Measurements from ENCODE around the gene HOXD10.

The HOXD10 gene

GRCh38 chr2:176152350-176153181 lies 36.0 kb downstream of the HOXD10 start:
- no peak for DNase-seq

GRCh38 chr2:176154576-176155252 lies 38.1 kb downstream of the HOXD10 start:
- DNase-seq = no peak

DNA sequence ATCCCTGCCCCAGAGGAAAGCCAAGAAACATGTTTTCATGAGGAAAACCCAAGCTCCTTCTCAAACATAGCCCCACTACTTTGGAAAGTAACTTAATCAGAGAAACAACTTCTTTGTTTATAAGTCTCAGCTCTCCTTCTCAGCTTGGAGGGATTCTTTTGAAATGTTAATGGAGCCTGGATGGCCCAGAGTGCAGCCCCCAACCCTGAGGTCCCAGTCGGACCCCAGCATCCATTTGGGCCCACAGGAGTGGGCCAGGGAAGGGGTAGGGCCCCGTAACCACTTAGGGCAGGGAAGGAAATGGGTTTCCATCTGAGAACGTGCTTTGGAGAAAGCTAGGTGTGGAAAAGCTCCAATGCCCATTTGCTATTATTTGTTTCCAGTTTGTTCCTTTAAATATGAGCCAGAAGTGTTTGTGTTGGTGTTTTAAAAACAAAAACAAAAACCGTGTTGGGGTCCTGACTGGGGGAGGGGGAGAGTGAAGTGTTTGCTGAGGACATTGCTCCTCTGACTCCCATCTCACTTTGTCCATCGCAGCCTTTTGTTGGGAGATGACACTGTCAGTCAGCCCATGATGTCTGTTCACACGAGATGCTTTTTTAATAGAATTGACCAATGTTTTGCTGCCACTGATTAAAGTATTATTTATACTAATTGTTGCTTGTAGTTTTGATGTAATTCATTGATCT lies 38.9 kb downstream of the HOXD10 start:
- no peak for DNase-seq

- DNase-seq = no peak
Measured at GRCh38 chr2:176156301-176156806, 39.8 kb downstream of the HOXD10 start.

GRCh38 chr2:176156807-176157498 lies 40.4 kb downstream of the HOXD10 start, which contains the start of gene HOXD3:
TSS of gene HOXD3 (plus strand) at chr2:176157307. CDS start at chr2:176169115, 11,808 bp downstream.
- DNase-seq = no peak

- no peak for DNase-seq
Measured at GRCh38 chr2:176157499-176158185, 41.1 kb downstream of the HOXD10 start.

GRCh38 chr2:176158186-176158591 lies 41.6 kb downstream of the HOXD10 start:
- DNase-seq = no peak

DNA sequence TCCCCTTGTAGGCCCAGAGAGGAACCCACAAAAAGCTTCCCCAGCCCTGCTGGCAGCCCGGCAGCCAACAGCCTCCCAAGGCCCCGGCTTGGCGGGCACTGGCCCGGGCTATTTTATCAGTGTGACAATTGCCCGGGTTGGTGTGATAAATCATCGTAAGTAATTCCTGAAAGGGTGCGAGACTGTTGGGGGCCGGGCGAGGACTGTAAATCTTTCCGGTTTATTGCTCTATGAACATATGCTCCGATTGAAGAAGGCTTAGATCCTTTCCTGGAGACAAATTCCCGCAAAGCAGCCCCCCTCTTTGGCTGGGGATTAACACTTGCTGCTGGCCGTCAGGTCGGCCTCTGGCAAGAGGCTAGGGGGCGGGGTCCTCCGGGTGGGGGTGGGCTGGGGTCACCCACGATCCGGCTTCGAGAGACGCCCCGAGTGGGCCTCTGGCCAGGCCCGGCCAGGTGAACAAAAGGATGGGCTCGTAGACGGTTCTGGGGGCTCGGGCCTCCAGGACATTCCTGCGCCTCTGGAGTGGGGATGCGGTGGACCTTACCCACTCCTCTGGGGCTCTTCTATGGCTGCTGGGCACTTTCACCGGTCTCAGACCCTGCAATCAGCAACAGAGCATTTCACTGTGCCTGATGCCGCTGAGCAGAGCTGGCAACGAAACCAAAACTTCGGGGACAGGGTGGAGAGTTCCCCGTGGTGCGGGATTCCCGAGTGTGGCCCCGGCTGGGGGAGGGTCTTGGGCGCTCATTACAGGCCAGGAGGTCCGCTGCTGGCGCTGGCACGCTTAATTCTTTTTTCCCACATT lies 42.5 kb downstream of the HOXD10 start:
- no peak for DNase-seq

DNA sequence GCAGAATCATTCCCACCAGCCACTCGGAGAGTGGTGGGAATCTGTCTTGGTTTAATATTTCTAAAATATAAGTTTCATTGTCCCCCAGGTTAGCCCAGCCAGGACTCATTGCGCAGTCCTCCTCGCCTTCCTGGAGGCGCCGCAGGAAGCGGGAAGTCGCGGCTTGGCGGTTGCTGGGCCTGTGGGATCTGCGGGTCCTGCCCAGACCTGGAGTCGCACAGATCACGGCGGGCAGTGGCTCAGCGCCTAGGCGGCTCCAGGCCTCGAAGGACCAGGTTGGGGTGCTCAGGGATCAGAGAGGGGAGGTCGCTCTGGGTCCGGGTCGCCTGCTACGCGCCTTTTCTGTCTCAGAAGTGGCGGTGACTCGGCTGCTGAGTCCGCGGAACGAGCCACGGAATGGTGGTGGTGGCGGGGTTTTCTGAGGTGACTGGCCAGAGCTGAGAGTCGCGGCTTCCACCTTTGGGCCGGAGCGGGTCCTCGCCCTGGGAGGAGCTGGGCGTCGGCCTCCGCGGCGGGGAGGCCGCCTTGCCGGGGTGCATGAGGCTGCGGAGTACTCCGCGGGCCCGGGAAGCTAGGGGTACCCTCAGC lies 43.2 kb downstream of the HOXD10 start:
- no peak for DNase-seq

GRCh38 chr2:176160251-176160985 lies 43.8 kb downstream of the HOXD10 start:
- no peak for DNase-seq

DNA sequence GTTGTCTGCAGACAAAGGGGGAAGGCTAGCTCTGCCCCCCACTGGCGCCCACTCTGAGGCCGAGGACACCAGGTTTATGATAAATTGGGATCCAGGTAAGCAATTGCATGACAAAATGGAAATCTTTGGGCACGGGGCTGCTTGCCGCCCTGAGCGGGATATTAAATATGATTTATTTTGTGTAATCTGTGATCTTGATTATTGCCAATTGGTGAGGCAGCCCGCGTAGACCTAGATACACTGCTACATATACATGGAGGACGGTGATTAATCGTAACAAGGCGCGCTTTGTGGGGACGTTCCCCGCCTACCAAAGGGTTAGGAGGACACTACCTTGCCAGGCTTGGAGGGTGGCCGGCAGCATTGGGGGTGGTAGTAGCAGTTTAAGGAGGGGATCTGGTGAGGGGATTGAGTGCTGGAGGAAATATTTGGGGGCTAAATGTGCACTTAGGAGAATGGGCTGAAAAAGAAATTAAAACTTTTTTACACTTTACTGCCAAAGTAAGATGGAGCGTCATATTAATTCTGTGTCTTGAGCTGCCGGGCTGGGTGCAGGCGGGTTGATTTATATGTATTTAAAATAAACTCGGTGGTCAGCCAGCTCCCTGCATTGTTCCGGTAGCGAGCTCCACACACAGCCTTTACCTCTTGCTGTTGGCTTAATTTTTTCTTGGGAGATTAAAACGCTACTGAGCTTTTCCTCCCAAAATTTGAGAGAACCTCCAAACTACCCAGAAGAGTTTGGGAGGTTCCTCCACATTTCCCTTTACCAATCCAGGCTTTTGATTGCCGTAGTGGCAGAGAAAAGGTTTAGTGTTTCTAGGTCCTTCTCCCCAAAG lies 44.6 kb downstream of the HOXD10 start:
- DNase-seq = no peak

DNA sequence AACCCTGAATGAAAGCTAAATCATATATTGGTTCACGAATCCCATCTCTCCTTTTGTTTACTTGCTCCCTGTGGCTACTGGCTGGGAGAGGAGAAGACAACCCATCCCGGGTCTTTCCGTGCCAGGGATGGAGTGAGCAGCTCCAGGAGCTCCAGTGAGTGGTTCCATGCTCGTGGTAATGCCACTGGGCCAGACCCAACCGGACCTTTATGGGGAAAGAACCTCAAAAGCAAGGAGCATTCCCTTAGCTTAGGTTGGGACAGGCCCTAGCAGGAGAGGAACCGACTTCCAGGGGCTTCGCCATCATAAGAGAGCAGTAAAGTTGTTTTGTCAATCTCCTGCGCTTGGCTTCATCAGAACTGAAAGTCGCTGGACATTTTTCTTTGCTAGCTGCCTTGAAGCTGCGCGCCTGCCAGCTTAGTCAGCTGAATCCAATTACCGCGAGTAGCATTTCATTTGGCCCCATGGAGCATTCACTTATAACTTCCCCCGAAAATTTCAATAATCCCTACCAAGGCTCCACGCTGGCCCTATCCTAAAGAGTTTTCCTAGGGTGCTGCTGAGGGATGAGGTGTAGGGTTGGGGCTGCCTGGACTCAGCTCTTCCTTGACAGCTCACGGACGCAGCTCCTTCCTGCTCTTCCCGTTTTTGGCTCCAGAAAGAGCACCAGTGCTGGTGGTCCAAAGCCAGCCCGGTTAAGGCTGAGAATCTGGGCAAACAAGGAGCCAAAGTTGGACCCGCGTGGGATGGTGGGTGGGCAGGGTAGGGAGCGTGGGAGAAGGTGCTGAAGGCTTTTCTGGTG lies 45.4 kb downstream of the HOXD10 start:
- no peak for DNase-seq

GRCh38 chr2:176162911-176163671 lies 46.5 kb downstream of the HOXD10 start:
- DNase-seq = no peak

- no peak for DNase-seq
Measured at GRCh38 chr2:176163672-176164056, 47.1 kb downstream of the HOXD10 start.

DNA sequence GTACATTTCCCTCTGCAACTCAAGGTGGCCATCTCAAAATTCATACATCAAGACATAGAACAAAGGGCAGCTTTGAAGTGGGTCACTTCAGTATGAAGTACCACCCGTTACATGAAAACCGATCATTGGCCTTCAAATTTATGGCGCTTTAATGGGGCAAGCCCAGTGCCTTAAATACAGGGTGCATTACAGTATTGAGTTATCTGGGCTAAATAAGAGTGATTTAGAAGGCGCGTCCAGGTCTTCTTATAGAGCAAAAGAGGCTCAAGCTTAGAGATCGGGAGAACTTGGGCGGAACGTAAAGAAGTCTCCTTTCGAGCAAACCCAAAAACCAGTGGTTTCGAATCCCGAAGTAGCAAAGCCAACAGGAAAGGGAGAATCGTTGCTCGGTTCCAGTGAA lies 47.6 kb downstream of the HOXD10 start:
- DNase-seq = no peak

GRCh38 chr2:176164611-176165369 lies 48.2 kb downstream of the HOXD10 start:
- DNase-seq = no peak

Measured in central memory CD4-positive, alpha-beta T cell (primary cell).